GM12878 (cell line): Measurements from ENCODE around the gene NOL4L. TPM values are rescaled to one million over a fixed set of nuclear protein-coding genes. Genes with fewer than 3 reads are reported as not detected.

ENCODE experiments used
- ATAC-seq: fragments of 200-7000 bp; cut with Tn5 transposase; 3 replicates; pipeline ENCODE4 v1.9.1; 2020; ENCODE audit warnings: mild to moderate bottlenecking, moderate library complexity
- BruUV-seq: library from RNA; stranded (reverse); fragments of 400-500 nt; replicated peaks from 2 replicates; lab custom pipeline; 2021; lab: Mats Ljungman, UMichigan
- CTCF ChIA-PET: fragments of 300-600 bp; sonication (Branson Sonifier 250); formaldehyde crosslinking; extraction: SDS; loops from one replicate; lab custom pipeline; 2021; ENCODE audit warnings: inconsistent platforms; lab: Yijun Ruan, JAX
- POLR2A ChIA-PET: fragments of 350-600 bp; formaldehyde crosslinking; extraction: SDS; loops from one replicate; lab custom pipeline; 2021; ENCODE audit warnings: inconsistent platforms; lab: Charles Lee
- RAD21 ChIA-PET: fragments of 300-600 bp; sonication (Branson Sonifier 250); formaldehyde crosslinking; loops from one replicate; lab custom pipeline; 2023; ENCODE audit warnings: antibody characterized with exemption; ENCODE audit not compliant: unreplicated experiment; lab: Charles Lee
- SMC1A ChIA-PET: fragments of 300-600 bp; sonication (Branson Sonifier 250); formaldehyde crosslinking; loops from one replicate; lab custom pipeline; 2023; ENCODE audit not compliant: unreplicated experiment, uncharacterized antibody; lab: Charles Lee
- DNase-seq: peaks from one replicate; pipeline ENCODE4 v3.0.0-alpha.2; 2011; ENCODE audit warnings: low read depth, low spot score
- FAIRE-seq: peaks from 3 replicates; lab custom pipeline; 2011; peaks lifted over from hg19 to GRCh38; lab: Jason Lieb, UNC
- H2AFZ ChIP-seq: 2 replicates; pipeline ENCODE4 v1.6.0; 2011; ENCODE audit warnings: low read depth, low read length, control low read depth; ENCODE audit not compliant: control insufficient read depth
- H3K27ac ChIP-seq: 2 replicates; pipeline ENCODE4 v1.5.1; 2011; ENCODE audit warnings: control low read depth; ENCODE audit not compliant: control insufficient read depth, insufficient read depth
- H3K27me3 ChIP-seq, 2 experiments: replicated peaks in 1 of 2; 2 replicates each; pipeline versions ENCODE4 v1.6.0 to v1.6.1; 2011; ENCODE audit warnings: low read length in 1 of 2; ENCODE audit not compliant: control insufficient read depth in 2 of 2, insufficient read depth in 2 of 2
- H3K36me3 ChIP-seq, 2 experiments: 2 replicates each; pipeline ENCODE4 v1.5.1; 2011; ENCODE audit warnings: low read length in 1 of 2; ENCODE audit not compliant: control insufficient read depth in 2 of 2, insufficient read depth in 2 of 2
- H3K4me1 ChIP-seq: 2 replicates; pipeline ENCODE4 v1.6.1; 2011; ENCODE audit warnings: mild to moderate bottlenecking, low read length, moderate library complexity, mixed read lengths; ENCODE audit not compliant: control insufficient read depth, insufficient read depth
- H3K4me2 ChIP-seq: 2 replicates; pipeline ENCODE4 v1.6.0; 2011; ENCODE audit warnings: control low read depth; ENCODE audit not compliant: control insufficient read depth, insufficient read depth
- H3K4me3 ChIP-seq: fragments of 200-600 bp; sonication (generic); 2 replicates; pipeline ENCODE4 v1.5.1; 2016
- H3K79me2 ChIP-seq: 2 replicates; pipeline ENCODE4 v1.6.0; 2011; ENCODE audit warnings: low read length; ENCODE audit not compliant: control insufficient read depth, insufficient read depth
- H3K9ac ChIP-seq: 2 replicates; pipeline ENCODE4 v1.8.0; 2011; ENCODE audit warnings: low read length, control low read depth, mixed read lengths; ENCODE audit not compliant: control insufficient read depth, insufficient read depth
- H3K9me3 ChIP-seq: replicated peaks from 3 replicates; pipeline ENCODE4 v1.5.1; 2011; ENCODE audit warnings: mild to moderate bottlenecking, low read length; ENCODE audit not compliant: control insufficient read depth, insufficient read depth
- H4K20me1 ChIP-seq: 2 replicates; pipeline ENCODE4 v1.6.0; 2011; ENCODE audit not compliant: control insufficient read depth, insufficient read depth
- BCL11A ChIP-seq: IDR thresholded peaks from 2 replicates; pipeline ENCODE4 v1.6.1; 2011; ENCODE audit warnings: low read depth, low read length
- CREM ChIP-seq: IDR thresholded peaks from 2 replicates; pipeline ENCODE4 v1.6.1; 2014; ENCODE audit warnings: antibody characterized with exemption, low read depth
- ETV6 ChIP-seq, 2 experiments: fragments of 450-650 bp in 1 of 2; IDR thresholded peaks in 1 of 2; conservative IDR thresholded peaks in 1 of 2; 2 replicates each; pipeline ENCODE4 v1.6.1; 2014; ENCODE audit warnings: antibody characterized with exemption in 1 of 2, borderline replicate concordance in 1 of 2, low read depth in 1 of 2, mild to moderate bottlenecking in 1 of 2, moderate library complexity in 1 of 2
- LARP7 ChIP-seq: fragments of 450-650 bp; IDR thresholded peaks from 2 replicates; pipeline ENCODE4 v1.6.1; 2017; ENCODE audit warnings: mild to moderate bottlenecking
- MXI1 ChIP-seq: fragments of 150-350 bp; IDR thresholded peaks from 2 replicates; pipeline ENCODE4 v1.6.1; 2011; ENCODE audit warnings: low read depth, mild to moderate bottlenecking, inconsistent platforms, low read length, improper control_type of control experiment
- NBN ChIP-seq: fragments of 450-650 bp; IDR thresholded peaks from 2 replicates; pipeline ENCODE4 v1.6.1; 2016
- NR2C1 ChIP-seq: fragments of 450-650 bp; IDR thresholded peaks from 2 replicates; pipeline ENCODE4 v1.6.1; 2017; ENCODE audit warnings: antibody characterized with exemption, mild to moderate bottlenecking, moderate library complexity
- PML ChIP-seq: IDR thresholded peaks from 2 replicates; pipeline ENCODE4 v1.6.1; 2012; ENCODE audit warnings: low read length, inconsistent platforms
- RUNX3 ChIP-seq: IDR thresholded peaks from 2 replicates; pipeline ENCODE4 v1.6.1; 2012; ENCODE audit warnings: low read length, inconsistent platforms
- SREBF2 ChIP-seq: IDR thresholded peaks from 2 replicates; pipeline ENCODE4 v1.6.1; 2012; ENCODE audit warnings: mild to moderate bottlenecking, low read length
- STAT1 ChIP-seq: fragments of 450-650 bp; conservative IDR thresholded peaks from 2 replicates; pipeline ENCODE4 v1.6.1; 2014; ENCODE audit warnings: antibody characterized with exemption, mild to moderate bottlenecking
- WGBS: methylation state at CpG from one replicate; pipeline ENCODE4 v1.1.6; 2016; ENCODE audit warnings: low lambda C conversion rate; ENCODE audit not compliant: insufficient replicate concordance, insufficient coverage; ENCODE audit errors: missing lambda C conversion rate; 5-methylcytosine and 5-hydroxymethylcytosine counted together
- in situ Hi-C: fragments of 300-500 bp; cut with MboI; formaldehyde crosslinking; loops from 9 replicates; pipeline ENCODE4 v1.14.3; 2018; ENCODE audit warnings: mixed read lengths
- intact Hi-C: fragments of 100-400 bp; cut with micrococcal nuclease; formaldehyde crosslinking; loops from one replicate; pipeline ENCODE4 v1.14.2; 2022; ENCODE audit not compliant: unreplicated experiment
- polyA plus RNA-seq, 11 experiments: library from polyadenylated mRNA; depleted of rRNA in 4 of 11; unstranded in 6 of 11; stranded (reverse) in 5 of 11; fragments of >200 nt; fragmentation: Nextera tagmentation in 4 of 11; fragmentation: Illumina TruSeq in 1 of 11; extraction: Ambion mirVana in 4 of 11; extraction: Trizol in 1 of 11; gene quantifications; 1 replicate in 1 of 11; 2 replicates in 10 of 11; pipeline versions ENCODE4 v1.2.1 to v1.2.3, GENCODE V29; 2011 to 2016; ENCODE audit warnings: inconsistent platforms in 2 of 11, missing spikeins in 2 of 11, low read depth in 1 of 11
- total RNA-seq, 4 experiments: library from RNA; depleted of rRNA in 3 of 4; stranded (reverse); fragments of >200 nt in 3 of 4; fragmentation: Illumina TruSeq in 1 of 4; extraction: Trizol in 1 of 4; gene quantifications; 2 replicates each; pipeline versions ENCODE4 v1.2.1 to v1.2.3, GENCODE V29; 2013 to 2021
- TF ChIP-seq, protein P1 (sequence below): fragments of 450-650 bp; formaldehyde crosslinking; IDR thresholded peaks from 2 replicates; pipeline ENCODE4 v1.4.0; 2020; ENCODE audit warnings: mild to moderate bottlenecking, moderate library complexity
- TF ChIP-seq, protein P2 (sequence below), 3 experiments: IDR thresholded peaks in 2 of 3; conservative IDR thresholded peaks in 1 of 3; 2 replicates each; pipeline ENCODE4 v1.5.1; 2011; ENCODE audit warnings: low read depth in 3 of 3, low read length in 3 of 3, mild to moderate bottlenecking in 3 of 3, control low read depth in 2 of 3, moderate library complexity in 2 of 3, inconsistent platforms in 1 of 3, mixed read lengths in 1 of 3; ENCODE audit not compliant: control insufficient read depth in 2 of 3, insufficient read depth in 1 of 3; ENCODE audit errors: extremely low read depth in 1 of 3

The NOL4L gene
- total and polyA plus RNA-seq, 10 of the 15 experiments (the other 5 are each of a cell fraction or from before 2014, with no cell fraction given): 2.3 to 24.0 (median 8.0) TPM

DNA sequence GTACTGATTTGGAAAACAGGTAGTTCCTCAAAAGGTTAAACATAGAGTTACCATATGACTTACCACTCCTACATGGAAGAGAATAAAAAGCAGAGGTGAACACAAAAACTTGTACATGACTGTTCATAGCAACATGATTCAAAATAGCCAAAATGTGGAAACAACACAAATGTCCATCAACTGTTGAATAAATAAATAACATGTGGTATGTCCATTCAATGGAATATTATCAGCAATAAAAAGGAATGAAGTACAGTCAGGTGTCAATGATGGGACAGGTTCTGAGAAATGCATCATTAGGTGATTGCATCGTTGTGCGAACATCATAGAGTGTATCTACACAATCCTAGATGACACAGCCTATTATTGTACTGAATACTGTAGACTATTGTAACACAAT, 35.3 kb downstream of the NOL4L start:
- peaks cover 3% of the 10 kb centered on the region for H3K4me1 ChIP-seq
- H3K27me3 ChIP-seq: no peaks in the 10 kb centered on the region
- no peak overlapping the region for H3K4me2 ChIP-seq
- no peaks in the 10 kb centered on the region; the same call in 1 of the 2 replicates for H3K79me2 ChIP-seq
- H3K36me3 ChIP-seq: no peaks in the 10 kb centered on the region
- POLR2A ChIA-PET: no interaction called here
- CTCF ChIA-PET: no interaction called here
- no peak overlapping the region for H2AFZ ChIP-seq
- no peak for DNase-seq
- no peak overlapping the region for H3K9ac ChIP-seq
- in situ Hi-C loops (no loop called here), intact Hi-C loops (no loop called here)
- H3K4me3 ChIP-seq: no peak overlapping the region
- 100% methylated on average over 2 of the region's 2 CpGs for WGBS
- SMC1A ChIA-PET: no interaction called here
- no peak for TF ChIP-seq SREBF2
- TF ChIP-seq BCL11A: no peak
- no peak for TF ChIP-seq ETV6 (conservative IDR thresholded peaks at IDR 0.05 in 1 of 2, IDR thresholded peaks at IDR 0.05 in 1 of 2; ENCODE audit: borderline replicate concordance in 1 of 2, low read depth in 1 of 2)
- TF ChIP-seq, protein P1, sequence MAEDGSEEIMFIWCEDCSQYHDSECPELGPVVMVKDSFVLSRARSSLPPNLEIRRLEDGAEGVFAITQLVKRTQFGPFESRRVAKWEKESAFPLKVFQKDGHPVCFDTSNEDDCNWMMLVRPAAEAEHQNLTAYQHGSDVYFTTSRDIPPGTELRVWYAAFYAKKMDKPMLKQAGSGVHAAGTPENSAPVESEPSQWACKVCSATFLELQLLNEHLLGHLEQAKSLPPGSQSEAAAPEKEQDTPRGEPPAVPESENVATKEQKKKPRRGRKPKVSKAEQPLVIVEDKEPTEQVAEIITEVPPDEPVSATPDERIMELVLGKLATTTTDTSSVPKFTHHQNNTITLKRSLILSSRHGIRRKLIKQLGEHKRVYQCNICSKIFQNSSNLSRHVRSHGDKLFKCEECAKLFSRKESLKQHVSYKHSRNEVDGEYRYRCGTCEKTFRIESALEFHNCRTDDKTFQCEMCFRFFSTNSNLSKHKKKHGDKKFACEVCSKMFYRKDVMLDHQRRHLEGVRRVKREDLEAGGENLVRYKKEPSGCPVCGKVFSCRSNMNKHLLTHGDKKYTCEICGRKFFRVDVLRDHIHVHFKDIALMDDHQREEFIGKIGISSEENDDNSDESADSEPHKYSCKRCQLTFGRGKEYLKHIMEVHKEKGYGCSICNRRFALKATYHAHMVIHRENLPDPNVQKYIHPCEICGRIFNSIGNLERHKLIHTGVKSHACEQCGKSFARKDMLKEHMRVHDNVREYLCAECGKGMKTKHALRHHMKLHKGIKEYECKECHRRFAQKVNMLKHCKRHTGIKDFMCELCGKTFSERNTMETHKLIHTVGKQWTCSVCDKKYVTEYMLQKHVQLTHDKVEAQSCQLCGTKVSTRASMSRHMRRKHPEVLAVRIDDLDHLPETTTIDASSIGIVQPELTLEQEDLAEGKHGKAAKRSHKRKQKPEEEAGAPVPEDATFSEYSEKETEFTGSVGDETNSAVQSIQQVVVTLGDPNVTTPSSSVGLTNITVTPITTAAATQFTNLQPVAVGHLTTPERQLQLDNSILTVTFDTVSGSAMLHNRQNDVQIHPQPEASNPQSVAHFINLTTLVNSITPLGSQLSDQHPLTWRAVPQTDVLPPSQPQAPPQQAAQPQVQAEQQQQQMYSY: no peak
- TF ChIP-seq CREM: no peak
- no peak for TF ChIP-seq MXI1
- no peak for TF ChIP-seq PML
- TF ChIP-seq NBN: no peak
- no peak for TF ChIP-seq NR2C1
- no peak for TF ChIP-seq STAT1
- TF ChIP-seq, protein P2, sequence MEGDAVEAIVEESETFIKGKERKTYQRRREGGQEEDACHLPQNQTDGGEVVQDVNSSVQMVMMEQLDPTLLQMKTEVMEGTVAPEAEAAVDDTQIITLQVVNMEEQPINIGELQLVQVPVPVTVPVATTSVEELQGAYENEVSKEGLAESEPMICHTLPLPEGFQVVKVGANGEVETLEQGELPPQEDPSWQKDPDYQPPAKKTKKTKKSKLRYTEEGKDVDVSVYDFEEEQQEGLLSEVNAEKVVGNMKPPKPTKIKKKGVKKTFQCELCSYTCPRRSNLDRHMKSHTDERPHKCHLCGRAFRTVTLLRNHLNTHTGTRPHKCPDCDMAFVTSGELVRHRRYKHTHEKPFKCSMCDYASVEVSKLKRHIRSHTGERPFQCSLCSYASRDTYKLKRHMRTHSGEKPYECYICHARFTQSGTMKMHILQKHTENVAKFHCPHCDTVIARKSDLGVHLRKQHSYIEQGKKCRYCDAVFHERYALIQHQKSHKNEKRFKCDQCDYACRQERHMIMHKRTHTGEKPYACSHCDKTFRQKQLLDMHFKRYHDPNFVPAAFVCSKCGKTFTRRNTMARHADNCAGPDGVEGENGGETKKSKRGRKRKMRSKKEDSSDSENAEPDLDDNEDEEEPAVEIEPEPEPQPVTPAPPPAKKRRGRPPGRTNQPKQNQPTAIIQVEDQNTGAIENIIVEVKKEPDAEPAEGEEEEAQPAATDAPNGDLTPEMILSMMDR (IDR thresholded peaks at IDR 0.05 in 2 of 3, conservative IDR thresholded peaks at IDR 0.05 in 1 of 3; ENCODE audit: control insufficient read depth in 2 of 3, extremely low read depth in 1 of 3, insufficient read depth in 1 of 3, low read depth in 3 of 3, low read length in 3 of 3): no peak
- TF ChIP-seq LARP7: no peak
- TF ChIP-seq RUNX3: no peak
- no peaks in the 10 kb centered on the region for H4K20me1 ChIP-seq
- no peaks in the 10 kb centered on the region for H3K9me3 ChIP-seq
- FAIRE-seq: no peak
- BruUV-seq: no TSS peak
- ATAC-seq: no peak
- RAD21 ChIA-PET: no interaction called here
- no peak overlapping the region for H3K27ac ChIP-seq
